ENCODE data around the gene EVI5.

EVI5 gene

DNA sequence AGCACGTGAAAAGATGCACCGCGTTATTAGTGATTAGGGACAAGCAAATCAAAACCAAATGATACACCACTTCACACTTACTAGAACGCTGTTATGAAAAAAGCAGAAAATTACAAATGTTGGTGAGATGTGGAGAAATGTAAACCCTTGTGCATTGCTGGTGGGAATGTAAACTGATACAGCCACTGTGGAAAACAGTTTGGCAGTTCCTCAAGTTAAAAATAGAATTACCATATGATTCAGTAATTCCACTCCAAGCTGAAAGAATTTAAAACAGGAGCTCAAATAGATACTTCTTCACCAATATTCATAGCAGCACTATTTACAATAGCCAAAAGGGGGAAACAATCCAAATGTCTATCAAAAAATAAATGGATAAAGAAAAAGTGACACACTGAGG is 10.3 kb upstream of the EVI5 start:
- Histone ChIP-seq H3K27ac (ENCODE audit: low read length) (no peak overlapping the region), H3K9ac (ENCODE audit: low read depth, low read length) (no peak overlapping the region), H3K79me2 (ENCODE audit: insufficient read depth, low read length) (no peaks in the 10 kb centered on the region), H2AFZ (ENCODE audit: low read depth, low read length) (no peak overlapping the region), H4K20me1 (ENCODE audit: insufficient read depth, low read length) (no peaks in the 10 kb centered on the region), H3K4me1 (ENCODE audit: insufficient read depth, low read length) (no peaks in the 10 kb centered on the region), H3K9me3 (ENCODE audit: insufficient read depth, low read length, severe bottlenecking) (no peaks in the 10 kb centered on the region), H3K4me3 (ENCODE audit: low read depth in 1 of 2, low read length in 2 of 2) (no peak overlapping the region), H3K4me2 (ENCODE audit: insufficient read depth, low read length) (no peak overlapping the region), H3K27me3 (ENCODE audit: insufficient read depth, low read length, poor library complexity) (peaks cover 20% of the 10 kb centered on the region), H3K36me3 (ENCODE audit: insufficient read depth, low read length) (no peaks in the 10 kb centered on the region)
- TF ChIP-seq, protein P1, sequence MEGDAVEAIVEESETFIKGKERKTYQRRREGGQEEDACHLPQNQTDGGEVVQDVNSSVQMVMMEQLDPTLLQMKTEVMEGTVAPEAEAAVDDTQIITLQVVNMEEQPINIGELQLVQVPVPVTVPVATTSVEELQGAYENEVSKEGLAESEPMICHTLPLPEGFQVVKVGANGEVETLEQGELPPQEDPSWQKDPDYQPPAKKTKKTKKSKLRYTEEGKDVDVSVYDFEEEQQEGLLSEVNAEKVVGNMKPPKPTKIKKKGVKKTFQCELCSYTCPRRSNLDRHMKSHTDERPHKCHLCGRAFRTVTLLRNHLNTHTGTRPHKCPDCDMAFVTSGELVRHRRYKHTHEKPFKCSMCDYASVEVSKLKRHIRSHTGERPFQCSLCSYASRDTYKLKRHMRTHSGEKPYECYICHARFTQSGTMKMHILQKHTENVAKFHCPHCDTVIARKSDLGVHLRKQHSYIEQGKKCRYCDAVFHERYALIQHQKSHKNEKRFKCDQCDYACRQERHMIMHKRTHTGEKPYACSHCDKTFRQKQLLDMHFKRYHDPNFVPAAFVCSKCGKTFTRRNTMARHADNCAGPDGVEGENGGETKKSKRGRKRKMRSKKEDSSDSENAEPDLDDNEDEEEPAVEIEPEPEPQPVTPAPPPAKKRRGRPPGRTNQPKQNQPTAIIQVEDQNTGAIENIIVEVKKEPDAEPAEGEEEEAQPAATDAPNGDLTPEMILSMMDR (IDR thresholded peaks at IDR 0.05; ENCODE audit: borderline replicate concordance, extremely low read depth, low read length, poor library complexity, severe bottlenecking), result no peak
- TF ChIP-seq EZH2 (IDR thresholded peaks at IDR 0.05; ENCODE audit: borderline replicate concordance, low read depth, low read length, severe bottlenecking), result no peak
- DNase-seq (no peak), ATAC-seq (ENCODE audit: insufficient read depth, low read depth) (no peak)

DNA sequence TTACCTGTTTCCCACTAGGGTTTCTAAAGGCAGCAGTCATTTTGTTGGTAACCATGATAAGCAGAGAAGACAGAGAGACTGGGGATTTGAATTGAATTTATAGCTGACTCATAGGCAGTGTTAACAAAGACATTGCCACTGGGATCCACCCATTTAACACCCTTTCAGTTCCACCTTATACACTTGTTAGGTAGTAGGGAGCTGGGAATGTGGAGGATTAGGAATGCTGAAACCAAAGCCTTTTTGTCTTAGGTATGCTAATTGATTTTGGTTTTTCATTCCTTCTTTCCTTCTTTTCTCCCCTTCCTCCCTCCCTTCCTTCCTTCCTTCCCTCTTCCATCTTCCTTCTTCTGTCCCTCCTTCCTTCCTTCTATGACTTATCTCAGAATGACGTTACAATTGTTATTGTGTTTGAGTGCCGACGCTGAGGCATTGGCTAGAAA is 7.5 kb upstream of the EVI5 start:
- H4K20me1 ChIP-seq (ENCODE audit: insufficient read depth, low read length), result no peaks in the 10 kb centered on the region
- H3K9ac ChIP-seq (ENCODE audit: low read depth, low read length), result no peak overlapping the region
- TF ChIP-seq, protein P1 (IDR thresholded peaks at IDR 0.05; ENCODE audit: borderline replicate concordance, extremely low read depth, low read length, poor library complexity, severe bottlenecking), result no peak
- TF ChIP-seq EZH2 (IDR thresholded peaks at IDR 0.05; ENCODE audit: borderline replicate concordance, low read depth, low read length, severe bottlenecking), result no peak
- no peaks in the 10 kb centered on the region for H3K36me3 ChIP-seq (ENCODE audit: insufficient read depth, low read length)
- peaks cover 25% of the 10 kb centered on the region for H3K27me3 ChIP-seq (ENCODE audit: insufficient read depth, low read length, poor library complexity)
- no peaks in the 10 kb centered on the region for H3K4me1 ChIP-seq (ENCODE audit: insufficient read depth, low read length)
- no peak overlapping the region for H3K4me2 ChIP-seq (ENCODE audit: insufficient read depth, low read length)
- H3K4me3 ChIP-seq (ENCODE audit: low read depth in 1 of 2, low read length in 2 of 2), result no peak overlapping the region
- no peak overlapping the region for H2AFZ ChIP-seq (ENCODE audit: low read depth, low read length)
- no peaks in the 10 kb centered on the region for H3K9me3 ChIP-seq (ENCODE audit: insufficient read depth, low read length, severe bottlenecking)
- no peak for ATAC-seq (ENCODE audit: insufficient read depth, low read depth)
- H3K27ac ChIP-seq (ENCODE audit: low read length), result no peak overlapping the region
- no peak for DNase-seq
- no peaks in the 10 kb centered on the region for H3K79me2 ChIP-seq (ENCODE audit: insufficient read depth, low read length)

DNA sequence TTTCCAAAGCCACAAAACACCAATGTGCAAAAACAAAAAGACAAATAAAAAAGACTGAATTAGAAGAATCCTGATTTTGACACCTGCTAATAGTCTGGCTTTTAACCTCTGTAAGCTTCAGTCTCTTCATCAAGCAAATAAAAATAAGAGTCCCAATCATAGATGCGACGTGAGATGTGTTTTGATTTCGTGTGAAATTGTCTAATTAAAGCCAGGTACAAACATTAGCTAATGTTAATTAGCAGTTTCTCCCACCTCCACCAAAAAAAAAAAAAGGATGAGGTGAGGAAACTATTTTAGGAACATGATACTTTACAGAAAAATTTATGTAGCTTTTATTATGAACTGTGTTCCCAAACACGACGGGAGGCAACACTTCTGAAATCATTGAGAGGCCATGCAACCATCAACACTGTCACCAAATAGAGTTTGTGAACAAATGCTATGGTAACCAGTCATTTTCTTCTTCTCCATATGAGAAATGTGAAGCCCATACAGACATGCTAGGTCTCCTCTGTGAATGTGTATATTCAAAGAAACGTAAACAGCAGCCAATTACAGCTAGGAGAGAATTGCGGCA is 6.7 kb upstream of the EVI5 start:
- Histone ChIP-seq H2AFZ (ENCODE audit: low read depth, low read length) (no peak overlapping the region), H4K20me1 (ENCODE audit: insufficient read depth, low read length) (no peaks in the 10 kb centered on the region), H3K9ac (ENCODE audit: low read depth, low read length) (no peak overlapping the region), H3K79me2 (ENCODE audit: insufficient read depth, low read length) (no peaks in the 10 kb centered on the region), H3K4me3 (ENCODE audit: low read depth in 1 of 2, low read length in 2 of 2) (no peak overlapping the region), H3K4me1 (ENCODE audit: insufficient read depth, low read length) (no peaks in the 10 kb centered on the region), H3K27ac (ENCODE audit: low read length) (no peak overlapping the region), H3K36me3 (ENCODE audit: insufficient read depth, low read length) (no peaks in the 10 kb centered on the region), H3K27me3 (ENCODE audit: insufficient read depth, low read length, poor library complexity) (peaks cover 33% of the 10 kb centered on the region), H3K4me2 (ENCODE audit: insufficient read depth, low read length) (no peak overlapping the region), H3K9me3 (ENCODE audit: insufficient read depth, low read length, severe bottlenecking) (no peaks in the 10 kb centered on the region)
- no peak for DNase-seq
- TF ChIP-seq, protein P1 (IDR thresholded peaks at IDR 0.05; ENCODE audit: borderline replicate concordance, extremely low read depth, low read length, poor library complexity, severe bottlenecking), result no peak
- no peak for TF ChIP-seq EZH2 (IDR thresholded peaks at IDR 0.05; ENCODE audit: borderline replicate concordance, low read depth, low read length, severe bottlenecking)
- ATAC-seq (ENCODE audit: insufficient read depth, low read depth), result no peak

Measured in DND-41 (cell line).